A549 treated with GW870086 at 1 μM for 4 hours (cell line): Measurements from ENCODE around the gene C1orf185. TPM values are rescaled to one million over a fixed set of nuclear protein-coding genes. Genes with fewer than 3 reads are reported as not detected.

Experiments used
- total RNA-seq: library from RNA; stranded (reverse); fragments of 200-300 nt; extraction: Qiagen RNA extraction; gene quantifications from 5 replicates; pipeline ENCODE4 v1.2.3, GENCODE V29; 2022; ENCODE audit warnings: low read depth

C1orf185 gene
- total RNA-seq: not detected in 5 replicates

DNA sequence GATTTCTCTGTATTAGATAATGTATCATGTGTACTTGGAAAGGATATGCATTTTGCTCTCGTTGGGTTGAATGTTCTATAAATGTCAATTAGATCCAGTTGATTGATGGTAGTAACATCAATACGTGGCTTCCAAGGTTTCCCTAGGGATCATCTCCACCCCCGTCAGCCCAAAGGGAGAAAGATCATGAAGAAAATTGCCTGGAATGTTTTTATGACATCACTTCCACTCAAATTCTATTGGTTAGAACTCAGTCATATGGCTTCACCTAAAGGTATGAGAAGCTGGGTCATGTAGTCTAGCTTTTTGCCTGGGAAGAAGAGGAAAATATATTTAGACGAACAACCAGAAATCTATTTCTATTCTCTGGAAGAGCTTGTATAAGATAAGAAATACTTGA, at the start of gene C1orf185:
TSS of gene C1orf185 (plus strand) at position 253 of the 400 bp plus-strand sequence. CDS start at position 259, 6 bp downstream.

Other genes starting within 250 kb of the C1orf185 start
- 33.9 to 41.9 TPM (median 37.2 TPM) in 5 replicates for gene FAF1, start 142.0 kb upstream of the C1orf185 start, total RNA-seq
- 8.7 to 11.4 TPM (median 10.2 TPM) in 5 replicates for gene CDKN2C, start 132.0 kb upstream of the C1orf185 start, total RNA-seq
- 20.9 to 35.3 TPM (median 29.0 TPM) in 5 replicates for gene RNF11, start 134.0 kb downstream of the C1orf185 start, total RNA-seq
- 1.4 to 2.7 TPM (median 1.8 TPM) in 5 replicates for gene TTC39A, start 228.3 kb downstream of the C1orf185 start, total RNA-seq